ENCODE results near the gene TRPM1. TPM values are rescaled to one million over a fixed set of nuclear protein-coding genes. Genes with fewer than 3 reads are reported as not detected.

Gene TRPM1
- total RNA-seq, 1 experiment from 2014 or later: not detected

- H3K9me3 ChIP-seq: no peaks in the 10 kb centered on the region
- no peak overlapping the region for H3K4me3 ChIP-seq
- no peaks in the 10 kb centered on the region for H3K36me3 ChIP-seq
- H3K27me3 ChIP-seq: no peaks in the 10 kb centered on the region
- no peak for DNase-seq
Measured at GRCh38 chr15:31074321-31074720, 27.2 kb downstream of the TRPM1 start.

- Histone ChIP-seq H3K27me3 (no peaks in the 10 kb centered on the region), H3K4me3 (no peak overlapping the region)
- DNase-seq: no peak
Measured at GRCh38 chr15:31070867-31071266, 30.7 kb downstream of the TRPM1 start.

GRCh38 chr15:31069360-31070000 lies 32.0 kb downstream of the TRPM1 start:
- Histone ChIP-seq H3K27me3 (no peaks in the 10 kb centered on the region), H3K36me3 (no peaks in the 10 kb centered on the region), H3K4me3 (no peak overlapping the region), H3K9me3 (no peaks in the 10 kb centered on the region)
- peak; percentile 42 for DNase-seq

More at GRCh38 chr15:31070867-31071266, 30.7 kb downstream of the TRPM1 start:
- no peaks in the 10 kb centered on the region for H3K9me3 ChIP-seq
- no peaks in the 10 kb centered on the region for H3K36me3 ChIP-seq

- no peak overlapping the region for H3K4me3 ChIP-seq
- no peaks in the 10 kb centered on the region for H3K9me3 ChIP-seq
- DNase-seq: no peak
- H3K36me3 ChIP-seq: no peaks in the 10 kb centered on the region
- no peaks in the 10 kb centered on the region for H3K27me3 ChIP-seq
Measured at GRCh38 chr15:31067890-31068603, 33.5 kb downstream of the TRPM1 start.

- no peaks in the 10 kb centered on the region for H3K9me3 ChIP-seq
- no peak overlapping the region for H3K4me3 ChIP-seq
- no peaks in the 10 kb centered on the region for H3K27me3 ChIP-seq
- no peaks in the 10 kb centered on the region for H3K36me3 ChIP-seq
- DNase-seq: no peak
Measured at GRCh38 chr15:31065824-31066223, 35.7 kb downstream of the TRPM1 start.

GRCh38 chr15:31062911-31063310 lies 38.6 kb downstream of the TRPM1 start:
- no peaks in the 10 kb centered on the region for H3K9me3 ChIP-seq
- no peak for DNase-seq
- no peaks in the 10 kb centered on the region for H3K36me3 ChIP-seq
- H3K27me3 ChIP-seq: no peaks in the 10 kb centered on the region
- no peak overlapping the region for H3K4me3 ChIP-seq

- H3K4me3 ChIP-seq: no peak overlapping the region
- DNase-seq: no peak
- H3K9me3 ChIP-seq: no peaks in the 10 kb centered on the region
- no peaks in the 10 kb centered on the region for H3K27me3 ChIP-seq
- H3K36me3 ChIP-seq: no peaks in the 10 kb centered on the region
Measured at GRCh38 chr15:31062310-31062847, 39.1 kb downstream of the TRPM1 start.

- no peak overlapping the region for H3K4me3 ChIP-seq
- H3K36me3 ChIP-seq: no peaks in the 10 kb centered on the region
- H3K9me3 ChIP-seq: no peaks in the 10 kb centered on the region
- no peak for DNase-seq
- no peaks in the 10 kb centered on the region for H3K27me3 ChIP-seq
Measured at GRCh38 chr15:31060429-31061140, 40.9 kb downstream of the TRPM1 start.

- Histone ChIP-seq H3K27me3 (no peaks in the 10 kb centered on the region), H3K36me3 (no peaks in the 10 kb centered on the region), H3K4me3 (no peak overlapping the region), H3K9me3 (no peaks in the 10 kb centered on the region)
- DNase-seq: no peak
Measured at GRCh38 chr15:31058236-31058962, 43.1 kb downstream of the TRPM1 start.

GRCh38 chr15:31051496-31052080 lies 49.9 kb downstream of the TRPM1 start:
- Histone ChIP-seq H3K9me3 (no peaks in the 10 kb centered on the region), H3K27me3 (no peaks in the 10 kb centered on the region)
- no peak for DNase-seq

GRCh38 chr15:31050953-31051352 lies 50.6 kb downstream of the TRPM1 start:
- H3K36me3 ChIP-seq: no peaks in the 10 kb centered on the region
- no peak for DNase-seq
- no peaks in the 10 kb centered on the region for H3K9me3 ChIP-seq
- no peaks in the 10 kb centered on the region for H3K27me3 ChIP-seq
- no peak overlapping the region for H3K4me3 ChIP-seq

More at GRCh38 chr15:31051496-31052080, 49.9 kb downstream of the TRPM1 start:
- H3K4me3 ChIP-seq: no peak overlapping the region
- no peaks in the 10 kb centered on the region for H3K36me3 ChIP-seq

- no peak overlapping the region for H3K4me3 ChIP-seq
- no peaks in the 10 kb centered on the region for H3K36me3 ChIP-seq
- H3K27me3 ChIP-seq: no peaks in the 10 kb centered on the region
- no peaks in the 10 kb centered on the region for H3K9me3 ChIP-seq
- DNase-seq: no peak
Measured at GRCh38 chr15:31049682-31050615, 51.6 kb downstream of the TRPM1 start.

- no peak overlapping the region for H3K4me3 ChIP-seq
- no peaks in the 10 kb centered on the region for H3K27me3 ChIP-seq
- DNase-seq: no peak
Measured at GRCh38 chr15:31049111-31049510, 52.4 kb downstream of the TRPM1 start.

GRCh38 chr15:31047437-31047836 lies 54.1 kb downstream of the TRPM1 start:
- Histone ChIP-seq H3K4me3 (no peak overlapping the region), H3K36me3 (no peaks in the 10 kb centered on the region), H3K9me3 (no peaks in the 10 kb centered on the region), H3K27me3 (no peaks in the 10 kb centered on the region)
- no peak for DNase-seq

More at GRCh38 chr15:31049111-31049510, 52.4 kb downstream of the TRPM1 start:
- H3K36me3 ChIP-seq: no peaks in the 10 kb centered on the region
- no peaks in the 10 kb centered on the region for H3K9me3 ChIP-seq

- Histone ChIP-seq H3K27me3 (no peaks in the 10 kb centered on the region), H3K36me3 (no peaks in the 10 kb centered on the region), H3K9me3 (no peaks in the 10 kb centered on the region), H3K4me3 (no peak overlapping the region)
- no peak for DNase-seq
Measured at GRCh38 chr15:31046759-31047359, 54.7 kb downstream of the TRPM1 start.
